CD4-positive, alpha-beta memory T cell (primary cell): ENCODE results near the gene SCN2A. TPM values are rescaled to one million over a fixed set of nuclear protein-coding genes. Genes with fewer than 3 reads are reported as not detected.

Experiments used
- polyA plus RNA-seq, 2 donors: library from polyadenylated mRNA; unstranded; fragments of 300-500 nt; fragmentation: Illumina TruSeq; gene quantifications; one replicate each; pipeline ENCODE4 v1.2.3, GENCODE V29; 2021
- total RNA-seq, 2 experiments: library from RNA; stranded (reverse); gene quantifications; one replicate each; pipeline ENCODE4 v1.2.3, GENCODE V29; 2021

SCN2A gene
- total and polyA plus RNA-seq, 4 experiments from 2014 or later = not detected

Other genes starting within 250 kb of the SCN2A start
- gene SCN3A, start 35.4 kb upstream of the SCN2A start, total RNA-seq = not detected
- gene SCN3A, start 35.4 kb upstream of the SCN2A start, polyA plus RNA-seq = not detected
- not detected for gene CSRNP3, start 230.3 kb downstream of the SCN2A start, total RNA-seq
- not detected for gene CSRNP3, start 230.3 kb downstream of the SCN2A start, polyA plus RNA-seq